H1 (cell line): ENCODE data around the gene BPIFB3. TPM values are rescaled to one million over a fixed set of nuclear protein-coding genes. Genes with fewer than 3 reads are reported as not detected.

Experiments used
- SRF ChIP-seq: IDR thresholded peaks from 2 replicates; pipeline ENCODE4 v1.6.1; 2011; ENCODE audit warnings: mild to moderate bottlenecking, low read depth, low read length, moderate library complexity
- polyA plus RNA-seq, 7 experiments: library from polyadenylated mRNA; depleted of rRNA in 3 of 7; stranded (reverse) in 5 of 7; unstranded in 2 of 7; fragments of >200 nt in 5 of 7; fragments of 200-250 nt in 2 of 7; gene quantifications; 1 replicate in 5 of 7; 2 replicates in 1 of 7; 4 replicates in 1 of 7; pipeline versions ENCODE4 v1.2.1 to v1.2.3, GENCODE V29; 2011 to 2013; ENCODE audit warnings: missing spikeins in 2 of 7, mixed read lengths in 2 of 7
- total RNA-seq: library from RNA; stranded (reverse); fragmentation: NEBNext Ultra II Directional; extraction: Animal tissue kit (Norgen Biotek cat#: 25700); gene quantifications from 2 replicates; pipeline ENCODE4 v1.2.1, GENCODE V29; 2021

BPIFB3 gene
- total and polyA plus RNA-seq, 2 of the 8 experiments (the other 6 are each of a cell fraction or from before 2014, with no cell fraction given): not detected

- no peak for TF ChIP-seq SRF
Observed at GRCh38 chr20:33083544-33084340, 30.0 kb downstream of the BPIFB3 start (continued).
